Suprapubic skin (tissue), 4 donors: Measurements from ENCODE around the gene ZNF512B.

Source experiments
- POLR2A ChIP-seq, 2 donors: fragments of 450-650 bp; IDR thresholded peaks; one replicate each; pipeline ENCODE4 v1.6.1; 2017; ENCODE audit warnings: antibody characterized with exemption in 2 of 2, mild to moderate bottlenecking in 2 of 2, moderate library complexity in 2 of 2
- POLR2AphosphoS5 ChIP-seq, 3 donors: sonication (generic); formaldehyde crosslinking; IDR thresholded peaks; one replicate each; pipeline ENCODE4 v1.6.1; 2017; ENCODE audit warnings: antibody characterized with exemption in 3 of 3

DNA sequence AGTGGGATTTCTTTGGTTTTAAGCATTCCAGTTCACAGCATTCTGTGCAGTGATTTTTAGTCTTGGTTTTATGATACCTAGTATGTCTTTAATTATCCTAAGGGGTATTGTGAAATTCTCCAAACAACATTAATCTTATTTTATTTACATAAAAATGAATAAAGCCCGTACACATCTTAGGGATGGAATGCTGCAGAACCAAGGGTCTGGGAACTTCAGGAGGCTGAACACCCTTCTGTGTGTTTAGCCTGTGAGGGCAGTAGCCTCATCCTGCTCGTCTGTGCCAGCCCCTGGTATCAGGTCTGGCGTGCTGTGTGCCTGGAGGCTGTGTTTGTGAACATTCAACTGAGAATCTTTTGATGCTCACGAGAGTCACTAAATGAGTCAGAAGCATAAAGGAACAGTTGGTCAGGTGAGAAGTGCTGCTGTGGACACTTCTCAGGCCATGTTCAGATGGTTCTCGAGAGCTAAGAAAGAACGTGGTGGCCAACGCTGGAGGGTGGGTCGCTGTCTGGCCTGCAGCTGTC is 41.0 kb upstream of the ZNF512B start:
- TF ChIP-seq POLR2AphosphoS5 (IDR thresholded peaks at IDR 0.05) (no peak), POLR2A (IDR thresholded peaks at IDR 0.05) (no peak)
